NCI-H524 (cell line): ENCODE data around the gene NHERF1.
A peak's percentile ranks its signal among the peaks of the same experiment; 100 is the strongest.

Experiments used
- DNase-seq, 2 experiments: peaks; one replicate each; lab custom pipeline; 2025; lab: John Stamatoyannopoulos, UW

NHERF1 gene

GRCh38 chr17:74808714-74809430 lies 60.4 kb downstream of the NHERF1 start:
- DNase-seq, result no peak

GRCh38 chr17:74810699-74811485 lies 62.5 kb downstream of the NHERF1 start:
- DNase-seq, result no peak

GRCh38 chr17:74812109-74813009 lies 63.9 kb downstream of the NHERF1 start:
- no peak for DNase-seq

GRCh38 chr17:74814453-74814852 lies 66.0 kb downstream of the NHERF1 start:
- DNase-seq, result peak in 1 of 2 experiments; percentile 47

- DNase-seq, result no peak
These were observed 66.6 kb downstream of the NHERF1 start for GRCh38 chr17:74815067-74815466.

GRCh38 chr17:74815550-74816370 lies 67.3 kb downstream of the NHERF1 start:
- DNase-seq, result peak; percentile 38 to 59

- DNase-seq, result peak; percentile 78 to 91
These were observed 68.6 kb downstream of the NHERF1 start for GRCh38 chr17:74816905-74817620.

- peak in 1 of 2 experiments; percentile 23 for DNase-seq
These were observed 70.0 kb downstream of the NHERF1 start for GRCh38 chr17:74818291-74818938.
